ENCODE results near the gene KIAA1217.

DNA sequence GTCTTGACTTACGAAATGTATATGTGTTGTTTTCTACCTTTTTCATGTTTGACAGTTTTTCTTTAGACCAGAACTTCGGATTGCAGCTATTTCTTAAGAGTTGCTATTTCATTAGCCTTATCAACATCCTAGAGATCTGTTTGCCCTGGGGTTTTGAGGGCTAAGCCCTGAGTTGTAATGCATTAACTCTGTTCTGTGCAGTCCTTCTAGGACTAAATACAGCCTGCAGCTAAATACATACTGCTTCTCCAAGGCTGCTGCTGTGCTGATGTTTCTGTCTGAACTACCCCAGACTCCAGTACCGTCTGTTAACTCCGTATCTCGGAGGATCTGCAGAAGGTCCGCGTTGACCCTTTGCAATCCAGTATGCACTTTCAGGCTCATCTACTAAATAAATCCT is 26.5 kb downstream of the KIAA1217 start:
- TF ChIP-seq, protein P1, sequence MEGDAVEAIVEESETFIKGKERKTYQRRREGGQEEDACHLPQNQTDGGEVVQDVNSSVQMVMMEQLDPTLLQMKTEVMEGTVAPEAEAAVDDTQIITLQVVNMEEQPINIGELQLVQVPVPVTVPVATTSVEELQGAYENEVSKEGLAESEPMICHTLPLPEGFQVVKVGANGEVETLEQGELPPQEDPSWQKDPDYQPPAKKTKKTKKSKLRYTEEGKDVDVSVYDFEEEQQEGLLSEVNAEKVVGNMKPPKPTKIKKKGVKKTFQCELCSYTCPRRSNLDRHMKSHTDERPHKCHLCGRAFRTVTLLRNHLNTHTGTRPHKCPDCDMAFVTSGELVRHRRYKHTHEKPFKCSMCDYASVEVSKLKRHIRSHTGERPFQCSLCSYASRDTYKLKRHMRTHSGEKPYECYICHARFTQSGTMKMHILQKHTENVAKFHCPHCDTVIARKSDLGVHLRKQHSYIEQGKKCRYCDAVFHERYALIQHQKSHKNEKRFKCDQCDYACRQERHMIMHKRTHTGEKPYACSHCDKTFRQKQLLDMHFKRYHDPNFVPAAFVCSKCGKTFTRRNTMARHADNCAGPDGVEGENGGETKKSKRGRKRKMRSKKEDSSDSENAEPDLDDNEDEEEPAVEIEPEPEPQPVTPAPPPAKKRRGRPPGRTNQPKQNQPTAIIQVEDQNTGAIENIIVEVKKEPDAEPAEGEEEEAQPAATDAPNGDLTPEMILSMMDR (IDR thresholded peaks at IDR 0.05; ENCODE audit: low read depth, low read length), result no peak
- TF ChIP-seq EZH2phosphoT487 (IDR thresholded peaks at IDR 0.05; ENCODE audit: low read depth), result no peak
